ENCODE measurements around the gene DSCAML1. TPM values are rescaled to one million over a fixed set of nuclear protein-coding genes. Genes with fewer than 3 reads are reported as not detected.

DSCAML1 gene
- total RNA-seq, 1 experiment from 2014 or later: 0.90 TPM

DNA sequence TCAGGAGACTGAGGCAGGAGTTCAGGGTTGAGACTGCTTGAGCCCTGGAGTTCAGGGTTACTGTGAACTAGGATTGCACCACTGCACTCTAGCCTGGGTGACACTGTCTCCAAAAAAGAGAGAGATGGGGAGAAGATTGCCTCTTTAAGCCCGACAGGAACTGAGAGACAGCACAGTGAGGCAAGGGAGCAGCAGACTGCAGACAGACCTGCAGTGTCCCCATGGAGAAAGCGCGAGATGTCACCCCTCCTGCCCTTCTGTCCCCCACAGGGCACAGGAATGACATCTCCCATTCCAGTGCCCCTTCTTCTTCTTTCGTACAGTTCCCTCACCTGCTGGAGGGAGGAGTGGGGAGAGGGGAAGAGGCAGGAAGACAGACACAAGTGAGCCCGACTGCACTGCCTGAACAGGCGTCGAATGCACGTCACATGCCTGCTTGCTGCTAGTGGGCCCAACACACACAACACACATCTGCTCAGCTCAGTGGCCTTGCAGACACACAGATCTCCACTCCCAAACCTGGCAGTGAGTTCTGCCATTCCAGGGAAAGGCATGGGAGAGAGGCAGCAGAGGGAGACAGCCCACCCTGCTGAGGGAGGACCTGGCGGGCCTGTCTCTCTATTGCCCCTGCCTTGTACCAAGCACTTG is 167.0 kb downstream of the DSCAML1 start:
- H3K36me3 Mint-ChIP-seq: no peaks in the 10 kb centered on the region
- no peak overlapping the region for H3K4me3 Mint-ChIP-seq
- DNase-seq (ENCODE audit: low spot score) (no peak), ATAC-seq (no peak)
- TF ChIP-seq, protein P1, sequence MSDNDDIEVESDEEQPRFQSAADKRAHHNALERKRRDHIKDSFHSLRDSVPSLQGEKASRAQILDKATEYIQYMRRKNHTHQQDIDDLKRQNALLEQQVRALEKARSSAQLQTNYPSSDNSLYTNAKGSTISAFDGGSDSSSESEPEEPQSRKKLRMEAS (CRISPR knock-in tag; IDR thresholded peaks at IDR 0.05): peak; percentile 53; the same call in 1 of the 2 replicates
- no peak for TF ChIP-seq ZNF317 (CRISPR knock-in tag; IDR thresholded peaks at IDR 0.05; ENCODE audit: borderline replicate concordance, low read depth)
- POLR2A ChIA-PET: no interaction called here
- H3K27ac Mint-ChIP-seq: no peak overlapping the region
- CTCF ChIA-PET: interaction anchor here (3.2 kb wide), 1 partner anchor 8 kb away, joined by 20 read pairs; no protein-coding TSS in a partner anchor
- H3K9me3 Mint-ChIP-seq: no peaks in the 10 kb centered on the region
- H3K27me3 Mint-ChIP-seq (ENCODE audit: low read depth): no peaks in the 10 kb centered on the region; the same call in none of the 2 replicates
- H3K4me1 Mint-ChIP-seq: peaks cover 2% of the 10 kb centered on the region

DNA sequence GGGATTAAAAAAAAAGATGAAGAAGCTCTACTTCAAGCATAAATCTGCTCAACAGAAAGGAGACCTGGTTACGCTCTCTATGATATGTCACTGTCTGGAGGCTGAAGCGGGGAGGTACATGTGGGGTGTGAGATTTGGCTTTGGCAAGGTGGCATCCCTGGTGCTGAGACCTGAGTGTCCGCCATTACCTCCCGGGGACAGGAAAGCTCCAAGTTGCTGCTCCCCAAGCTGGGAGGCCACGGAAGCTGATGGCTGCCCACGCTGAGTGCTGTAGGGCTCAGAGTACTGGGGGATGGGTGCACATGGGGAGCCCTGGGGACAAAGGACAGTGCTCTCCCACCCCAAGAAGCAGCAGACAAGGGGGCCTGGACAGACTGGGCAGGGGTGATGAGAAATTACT is 167.9 kb downstream of the DSCAML1 start:
- ATAC-seq (no peak), DNase-seq (ENCODE audit: low spot score) (no peak)
- ChIA-PET POLR2A (no interaction called here), CTCF (interaction anchor here (0.9 to 3.2 kb wide), 3 partner anchors 8 to 203 kb away, joined by 4 to 20 read pairs (median 5); no protein-coding TSS in a partner anchor)
- Mint-ChIP-seq H3K4me1 (no peaks in the 10 kb centered on the region), H3K27ac (no peak overlapping the region), H3K4me3 (no peak overlapping the region), H3K27me3 (ENCODE audit: low read depth) (no peaks in the 10 kb centered on the region; the same call in none of the 2 replicates), H3K9me3 (no peaks in the 10 kb centered on the region), H3K36me3 (no peaks in the 10 kb centered on the region)
- TF ChIP-seq HMGA2 (CRISPR knock-in tag; IDR thresholded peaks at IDR 0.05) (no peak), TCF7 (CRISPR knock-in tag; IDR thresholded peaks at IDR 0.05; ENCODE audit: low read depth) (no peak), GTF2I (CRISPR knock-in tag; conservative IDR thresholded peaks at IDR 0.05) (no peak), ZNF232 (CRISPR knock-in tag; IDR thresholded peaks at IDR 0.05) (no peak), ESRRA (CRISPR knock-in tag; IDR thresholded peaks at IDR 0.05; ENCODE audit: borderline replicate concordance) (no peak), CDX4 (CRISPR knock-in tag; IDR thresholded peaks at IDR 0.05; ENCODE audit: borderline replicate concordance) (no peak), ATF6 (CRISPR knock-in tag; IDR thresholded peaks at IDR 0.05) (no peak), GABPB1 (CRISPR knock-in tag; IDR thresholded peaks at IDR 0.05) (no peak), CREM (CRISPR knock-in tag; IDR thresholded peaks at IDR 0.05) (no peak), NFATC4 (CRISPR knock-in tag; IDR thresholded peaks at IDR 0.05) (no peak), RELA (CRISPR knock-in tag; IDR thresholded peaks at IDR 0.05; ENCODE audit: borderline replicate concordance) (no peak), MYBL2 (CRISPR knock-in tag; IDR thresholded peaks at IDR 0.05) (no peak), GRHL2 (CRISPR knock-in tag; IDR thresholded peaks at IDR 0.05; ENCODE audit: insufficient replicate concordance, severe bottlenecking) (no peak)
- TF ChIP-seq, protein P2, sequence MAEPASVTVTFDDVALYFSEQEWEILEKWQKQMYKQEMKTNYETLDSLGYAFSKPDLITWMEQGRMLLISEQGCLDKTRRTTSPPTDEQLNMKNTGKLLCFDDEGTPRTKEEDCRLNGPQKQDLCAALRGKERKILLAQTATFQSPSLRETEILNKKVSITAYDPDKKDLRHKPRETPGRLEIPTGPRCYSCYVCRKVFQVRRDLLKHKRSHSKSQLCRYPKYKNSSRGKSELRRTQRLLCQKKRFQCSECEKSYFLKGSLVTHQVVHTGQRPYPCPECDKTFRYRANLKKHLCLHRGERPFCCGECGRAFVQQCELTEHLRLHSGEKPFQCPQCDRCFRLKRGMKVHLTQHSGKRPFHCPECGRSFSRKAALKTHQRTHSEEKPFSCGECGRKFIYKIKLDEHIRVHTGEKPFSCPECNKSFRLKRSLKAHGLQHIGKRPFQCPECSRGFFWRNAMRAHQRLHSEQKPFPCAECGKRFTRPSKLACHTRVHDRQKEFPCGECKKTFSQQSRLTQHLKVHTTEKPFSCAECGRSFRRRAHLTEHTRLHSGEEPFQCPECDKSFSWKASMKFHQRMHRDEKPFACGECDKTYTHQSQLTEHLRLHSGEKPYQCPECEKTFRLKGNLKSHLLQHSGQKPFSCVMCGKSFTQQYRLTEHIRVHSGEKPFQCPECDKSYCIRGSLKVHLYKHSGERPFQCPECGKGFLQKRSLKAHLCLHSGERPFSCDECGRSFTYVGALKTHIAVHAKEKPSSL (CRISPR knock-in tag; conservative IDR thresholded peaks at IDR 0.05): no peak
- TF ChIP-seq, protein P3, sequence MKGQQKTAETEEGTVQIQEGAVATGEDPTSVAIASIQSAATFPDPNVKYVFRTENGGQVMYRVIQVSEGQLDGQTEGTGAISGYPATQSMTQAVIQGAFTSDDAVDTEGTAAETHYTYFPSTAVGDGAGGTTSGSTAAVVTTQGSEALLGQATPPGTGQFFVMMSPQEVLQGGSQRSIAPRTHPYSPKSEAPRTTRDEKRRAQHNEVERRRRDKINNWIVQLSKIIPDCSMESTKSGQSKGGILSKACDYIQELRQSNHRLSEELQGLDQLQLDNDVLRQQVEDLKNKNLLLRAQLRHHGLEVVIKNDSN (CRISPR knock-in tag; IDR thresholded peaks at IDR 0.05): no peak
- TF ChIP-seq, protein P4, sequence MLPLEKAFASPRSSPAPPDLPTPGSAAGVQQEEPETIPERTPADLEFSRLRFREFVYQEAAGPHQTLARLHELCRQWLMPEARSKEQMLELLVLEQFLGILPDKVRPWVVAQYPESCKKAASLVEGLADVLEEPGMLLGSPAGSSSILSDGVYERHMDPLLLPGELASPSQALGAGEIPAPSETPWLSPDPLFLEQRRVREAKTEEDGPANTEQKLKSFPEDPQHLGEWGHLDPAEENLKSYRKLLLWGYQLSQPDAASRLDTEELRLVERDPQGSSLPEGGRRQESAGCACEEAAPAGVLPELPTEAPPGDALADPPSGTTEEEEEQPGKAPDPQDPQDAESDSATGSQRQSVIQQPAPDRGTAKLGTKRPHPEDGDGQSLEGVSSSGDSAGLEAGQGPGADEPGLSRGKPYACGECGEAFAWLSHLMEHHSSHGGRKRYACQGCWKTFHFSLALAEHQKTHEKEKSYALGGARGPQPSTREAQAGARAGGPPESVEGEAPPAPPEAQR (CRISPR knock-in tag; IDR thresholded peaks at IDR 0.05): no peak
- TF ChIP-seq, protein P5, sequence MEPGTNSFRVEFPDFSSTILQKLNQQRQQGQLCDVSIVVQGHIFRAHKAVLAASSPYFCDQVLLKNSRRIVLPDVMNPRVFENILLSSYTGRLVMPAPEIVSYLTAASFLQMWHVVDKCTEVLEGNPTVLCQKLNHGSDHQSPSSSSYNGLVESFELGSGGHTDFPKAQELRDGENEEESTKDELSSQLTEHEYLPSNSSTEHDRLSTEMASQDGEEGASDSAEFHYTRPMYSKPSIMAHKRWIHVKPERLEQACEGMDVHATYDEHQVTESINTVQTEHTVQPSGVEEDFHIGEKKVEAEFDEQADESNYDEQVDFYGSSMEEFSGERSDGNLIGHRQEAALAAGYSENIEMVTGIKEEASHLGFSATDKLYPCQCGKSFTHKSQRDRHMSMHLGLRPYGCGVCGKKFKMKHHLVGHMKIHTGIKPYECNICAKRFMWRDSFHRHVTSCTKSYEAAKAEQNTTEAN (CRISPR knock-in tag; IDR thresholded peaks at IDR 0.05): no peak
